Measurements from ENCODE around the gene EPN2.
A peak's percentile ranks its signal among the peaks of the same experiment; 100 is the strongest.

The EPN2 gene

GRCh38 chr17:19294443-19294842, 57.3 kb downstream of the EPN2 start:
- no peak for DNase-seq (ENCODE audit: low read depth)
- no peak for TF ChIP-seq CTCF (IDR thresholded peaks at IDR 0.05; ENCODE audit: control insufficient read depth, extremely low read depth, insufficient read depth)
- no peak overlapping the region for H3K4me3 ChIP-seq (ENCODE audit: low read depth, low read length)

- no peak for DNase-seq (ENCODE audit: low read depth)
Measured at GRCh38 chr17:19295473-19296135, 58.4 kb downstream of the EPN2 start.

GRCh38 chr17:19296786-19297778, 59.9 kb downstream of the EPN2 start:
- H3K4me3 ChIP-seq (ENCODE audit: low read depth, low read length) = no peak overlapping the region
- TF ChIP-seq CTCF (IDR thresholded peaks at IDR 0.05; ENCODE audit: control insufficient read depth, extremely low read depth, insufficient read depth) = no peak
- DNase-seq (ENCODE audit: low read depth) = no peak

More at GRCh38 chr17:19295473-19296135, 58.4 kb downstream of the EPN2 start:
- TF ChIP-seq CTCF (IDR thresholded peaks at IDR 0.05; ENCODE audit: control insufficient read depth, extremely low read depth, insufficient read depth) = no peak
- no peak overlapping the region for H3K4me3 ChIP-seq (ENCODE audit: low read depth, low read length)

GRCh38 chr17:19298569-19299213, 61.5 kb downstream of the EPN2 start:
- no peak for TF ChIP-seq CTCF (IDR thresholded peaks at IDR 0.05; ENCODE audit: control insufficient read depth, extremely low read depth, insufficient read depth)
- H3K4me3 ChIP-seq (ENCODE audit: low read depth, low read length) = no peak overlapping the region
- DNase-seq (ENCODE audit: low read depth) = peak; percentile 70

- DNase-seq (ENCODE audit: low read depth) = no peak
- H3K4me3 ChIP-seq (ENCODE audit: low read depth, low read length) = no peak overlapping the region
- TF ChIP-seq CTCF (IDR thresholded peaks at IDR 0.05; ENCODE audit: control insufficient read depth, extremely low read depth, insufficient read depth) = no peak
Measured at GRCh38 chr17:19299214-19299747, 62.1 kb downstream of the EPN2 start.

- H3K4me3 ChIP-seq (ENCODE audit: low read depth, low read length) = no peak overlapping the region
- no peak for DNase-seq (ENCODE audit: low read depth)
- TF ChIP-seq CTCF (IDR thresholded peaks at IDR 0.05; ENCODE audit: control insufficient read depth, extremely low read depth, insufficient read depth) = no peak
Measured at GRCh38 chr17:19299866-19300265, 62.7 kb downstream of the EPN2 start.

Data from LNCaP clone FGC (cell line).